Mucosa of rectum (tissue), 2 donors: ENCODE data around the gene CMC1.

ENCODE experiments used
- H3K27ac ChIP-seq, 2 donors: one replicate each; pipeline ENCODE4 v1.7.0; 2013; ENCODE audit warnings: inconsistent platforms in 2 of 2, low read depth in 2 of 2, low read length in 2 of 2
- H3K27me3 ChIP-seq, 2 donors: one replicate each; pipeline ENCODE4 v1.7.0; 2013; ENCODE audit warnings: low read length in 2 of 2; ENCODE audit not compliant: control insufficient read depth in 2 of 2, insufficient read depth in 2 of 2
- H3K36me3 ChIP-seq, 2 donors: one replicate each; pipeline ENCODE4 v1.7.0; 2013; ENCODE audit warnings: low read length in 2 of 2; ENCODE audit not compliant: control insufficient read depth in 2 of 2, insufficient read depth in 2 of 2
- H3K4me1 ChIP-seq, 2 donors: one replicate each; pipeline ENCODE4 v1.7.0; 2013; ENCODE audit warnings: low read length in 2 of 2, mild to moderate bottlenecking in 1 of 2; ENCODE audit not compliant: control insufficient read depth in 2 of 2, insufficient read depth in 2 of 2
- H3K4me3 ChIP-seq, 2 donors: one replicate each; pipeline ENCODE4 v1.7.0; 2013; ENCODE audit warnings: low read length in 2 of 2
- H3K9ac ChIP-seq, 2 donors: one replicate each; pipeline ENCODE4 v1.7.0; 2013; ENCODE audit warnings: low read length in 2 of 2, low read depth in 1 of 2, mild to moderate bottlenecking in 1 of 2
- H3K9me3 ChIP-seq, 2 donors: one replicate each; pipeline ENCODE4 v1.7.0; 2013; ENCODE audit warnings: low read length in 2 of 2; ENCODE audit not compliant: control insufficient read depth in 2 of 2
- donor health status: healthy.
- donor health status: Normal muscosa, but diverticular disease.

The CMC1 gene

DNA sequence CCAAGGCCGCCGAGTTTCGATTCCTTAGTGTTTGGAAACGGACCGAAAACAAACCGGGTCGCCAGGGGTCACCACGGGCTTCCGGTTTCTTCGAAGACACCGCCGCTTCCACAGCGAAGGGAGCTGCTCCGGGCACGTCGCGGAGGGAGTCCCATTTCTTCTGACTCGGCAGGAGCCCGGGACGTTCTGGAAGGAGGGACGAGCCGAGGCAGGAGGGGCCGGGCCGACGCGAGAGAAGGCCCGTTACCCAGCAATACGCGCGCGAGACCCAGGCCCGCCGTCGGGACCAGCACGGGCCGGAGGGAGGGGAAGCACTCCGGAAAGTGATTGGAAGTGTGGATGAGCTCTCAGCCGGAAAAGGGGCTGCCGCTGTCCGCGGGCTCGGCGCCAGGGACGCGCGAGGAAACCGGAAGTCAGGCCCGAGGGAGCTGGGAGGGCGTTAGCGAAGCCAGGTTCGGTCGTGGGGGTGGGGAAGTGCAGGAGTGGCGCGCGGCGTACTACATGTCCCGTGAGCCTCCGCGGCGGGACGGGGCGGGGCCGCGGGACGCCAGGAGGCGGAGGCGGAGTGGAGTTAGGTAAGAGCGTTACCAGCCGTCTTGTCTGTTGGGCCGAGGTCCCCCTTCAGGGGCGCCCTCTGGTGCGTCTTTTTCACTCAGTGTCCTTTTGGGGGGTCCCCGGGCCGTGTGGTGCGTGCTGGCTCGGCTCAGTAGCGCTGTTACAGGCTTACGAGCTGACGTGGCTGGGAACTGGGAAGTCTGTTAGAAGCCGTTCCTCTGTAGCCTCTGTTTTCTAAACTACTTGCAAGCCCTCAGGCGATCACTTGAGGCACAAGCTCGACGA, 107.4 kb downstream of the CMC1 start, which contains the start of the genes AZI2 and ZCWPW2:
Gene AZI2, minus strand, starts transcription at position 196 of the 840 bp plus-strand sequence. CDS start 8,207 bp downstream, outside the sequence.
Gene ZCWPW2, plus strand, starts transcription at position 93 of the 840 bp plus-strand sequence. CDS start 64,348 bp downstream, outside the sequence.
- no peaks in the 10 kb centered on the region for H3K27me3 ChIP-seq
- H3K4me1 ChIP-seq: peaks cover 6 to 24% of the 10 kb centered on the region in 2 donors
- H3K36me3 ChIP-seq: no peaks in the 10 kb centered on the region
- H3K27ac ChIP-seq: peak within 1 kb of the TSS; percentile 98
- peaks cover 0 to under 1% of the 10 kb centered on the region in 2 donors for H3K9me3 ChIP-seq
- peak within 1 kb of the TSS; percentile 92 to 98 for H3K9ac ChIP-seq
- peak within 1 kb of the TSS; percentile 93 to 96 for H3K4me3 ChIP-seq

DNA sequence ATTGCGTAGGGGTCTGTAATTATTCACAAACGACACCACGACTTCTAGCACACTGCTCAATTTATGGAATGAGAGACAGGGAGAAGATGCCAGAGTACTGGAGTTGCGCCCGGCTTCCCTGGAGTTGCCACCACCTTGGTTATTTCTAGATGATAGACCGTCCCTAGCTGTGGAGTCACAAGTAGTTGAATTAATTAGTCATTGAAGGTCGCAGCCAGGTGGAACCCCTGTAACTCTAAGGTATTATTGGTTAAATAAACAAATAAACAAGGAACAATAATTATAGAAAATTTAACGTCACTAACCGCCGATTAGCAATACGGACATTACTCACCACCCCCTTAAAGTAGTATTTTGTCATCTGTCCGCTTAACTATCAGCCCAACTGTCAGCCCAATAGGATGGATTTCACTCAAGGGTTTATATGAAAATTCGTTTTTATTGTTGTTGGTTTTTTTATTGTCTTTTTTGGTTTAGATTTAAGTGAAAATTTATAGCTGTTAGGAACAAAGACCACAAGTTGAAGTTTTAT, 108.1 kb downstream of the CMC1 start:
- Histone ChIP-seq H3K36me3 (no peaks in the 10 kb centered on the region), H3K4me3 (peak overlapping the region; percentile 93 to 96), H3K27me3 (no peaks in the 10 kb centered on the region), H3K9ac (peak overlapping the region; percentile 89 to 98), H3K9me3 (peaks cover 0 to 3% of the 10 kb centered on the region in 2 donors), H3K4me1 (peaks cover 6 to 24% of the 10 kb centered on the region in 2 donors), H3K27ac (peak overlapping the region; percentile 98)
